Keratinocyte (primary cell): ENCODE data around the gene NR2C1. TPM values are rescaled to one million over a fixed set of nuclear protein-coding genes. Genes with fewer than 3 reads are reported as not detected.
A peak's percentile ranks its signal among the peaks of the same experiment; 100 is the strongest.
"Not testable (repeated sequence)": the region's sequence is repeated elsewhere in the genome, so short reads cannot be mapped to it uniquely, and the experiment has no call there.

ENCODE experiments used
- DNase-seq: peaks from one replicate; pipeline ENCODE4 v3.0.0-alpha.2; 2011; ENCODE audit warnings: low read depth, missing footprints, low spot score
- FAIRE-seq: peaks from 2 replicates; lab custom pipeline; 2011; peaks lifted over from hg19 to GRCh38; lab: Jason Lieb, UNC
- H2AFZ ChIP-seq: 2 replicates; pipeline ENCODE4 v1.6.0; 2012; ENCODE audit warnings: low read length, control low read depth, inconsistent platforms; ENCODE audit not compliant: control insufficient read depth
- H3K27ac ChIP-seq: 2 replicates; pipeline ENCODE4 v1.5.1; 2011; ENCODE audit warnings: low read length; ENCODE audit not compliant: control insufficient read depth, insufficient read depth
- H3K27me3 ChIP-seq: 3 replicates; pipeline ENCODE4 v1.6.0; 2011; ENCODE audit warnings: low read length; ENCODE audit not compliant: control insufficient read depth, insufficient read depth; ENCODE audit errors: extremely low read depth
- H3K36me3 ChIP-seq, 2 experiments: 2 replicates in 1 of 2; 3 replicates in 1 of 2; pipeline ENCODE4 v1.5.1; 2011; ENCODE audit warnings: low read length in 2 of 2, mild to moderate bottlenecking in 1 of 2; ENCODE audit not compliant: control insufficient read depth in 2 of 2, insufficient read depth in 2 of 2; ENCODE audit errors: extremely low read depth in 1 of 2
- H3K4me1 ChIP-seq: 3 replicates; pipeline ENCODE4 v1.5.1; 2011; ENCODE audit warnings: low read length; ENCODE audit not compliant: control insufficient read depth, insufficient read depth; ENCODE audit errors: extremely low read depth
- H3K4me2 ChIP-seq: 3 replicates; pipeline ENCODE4 v1.6.0; 2011; ENCODE audit warnings: low read depth, low read length; ENCODE audit not compliant: control insufficient read depth, insufficient read depth; ENCODE audit errors: extremely low read depth
- H3K4me3 ChIP-seq, 3 experiments: fragments of 200-600 bp in 1 of 3; sonication (generic) in 1 of 3; 2 replicates in 2 of 3; 3 replicates in 1 of 3; pipeline ENCODE4 v1.5.1; 2011 to 2016; ENCODE audit warnings: low read length in 3 of 3, mild to moderate bottlenecking in 3 of 3, control low read depth in 2 of 3, inconsistent platforms in 1 of 3, low read depth in 1 of 3, mixed read lengths in 1 of 3, mixed run types in 1 of 3, moderate library complexity in 1 of 3; ENCODE audit not compliant: control insufficient read depth in 2 of 3, insufficient read depth in 2 of 3; ENCODE audit errors: extremely low read depth in 1 of 3
- H3K79me2 ChIP-seq: 2 replicates; pipeline ENCODE4 v1.6.0; 2012; ENCODE audit warnings: low read length; ENCODE audit not compliant: control insufficient read depth, insufficient read depth
- H3K9ac ChIP-seq: 3 replicates; pipeline ENCODE4 v1.6.0; 2011; ENCODE audit warnings: low read length; ENCODE audit not compliant: control insufficient read depth, insufficient read depth; ENCODE audit errors: extremely low read depth
- H3K9me1 ChIP-seq: 3 replicates; pipeline ENCODE4 v1.6.0; 2011; ENCODE audit warnings: low read length; ENCODE audit not compliant: control insufficient read depth, insufficient read depth; ENCODE audit errors: extremely low read depth
- H3K9me3 ChIP-seq: 2 replicates; pipeline ENCODE4 v1.5.1; 2012; ENCODE audit warnings: low read depth, low read length; ENCODE audit not compliant: control insufficient read depth
- H4K20me1 ChIP-seq: 3 replicates; pipeline ENCODE4 v1.6.0; 2011; ENCODE audit warnings: low read length; ENCODE audit not compliant: control insufficient read depth, insufficient read depth; ENCODE audit errors: extremely low read depth
- EZH2 ChIP-seq: IDR thresholded peaks from one replicate; pipeline ENCODE4 v1.6.1; 2012; ENCODE audit warnings: inconsistent platforms, mild to moderate bottlenecking, low read length, moderate library complexity
- dilution Hi-C: fragments of 300-500 bp; cut with MboI; formaldehyde crosslinking; loops from one replicate; pipeline ENCODE4 v1.7.0; 2020; ENCODE audit warnings: low sequenced_read_pairs; ENCODE audit not compliant: extremely low pct_ligation_motif_present
- polyA plus RNA-seq, 5 experiments: library from polyadenylated mRNA; depleted of rRNA in 3 of 5; stranded (reverse) in 3 of 5; stranded (forward) in 1 of 5; unstranded in 1 of 5; fragments of >200 nt; gene quantifications; 1 replicate in 1 of 5; 2 replicates in 3 of 5; 3 replicates in 1 of 5; pipeline versions ENCODE4 v1.2.1 to v1.2.3, GENCODE V29; 2011 to 2012; ENCODE audit warnings: missing spikeins in 2 of 5, low read depth in 1 of 5, low replicate concordance in 1 of 5
- TF ChIP-seq, protein P1 (sequence below), 3 experiments: IDR thresholded peaks in 1 of 3; conservative IDR thresholded peaks in 1 of 3; optimal IDR thresholded peaks in 1 of 3; 2 replicates in 2 of 3; 3 replicates in 1 of 3; pipeline versions ENCODE3 to v1.5.1; 2011; ENCODE audit warnings: low read length in 3 of 3, mild to moderate bottlenecking in 3 of 3, moderate library complexity in 2 of 3, control low read depth in 1 of 3, inconsistent platforms in 1 of 3; ENCODE audit not compliant: insufficient read depth in 2 of 3; ENCODE audit errors: extremely low read depth in 1 of 3

Gene NR2C1
- polyA plus RNA-seq, 1 donor (not counting 4 experiments of a cell fraction or from before 2014, with no cell fraction given), result 32.0 TPM

DNA sequence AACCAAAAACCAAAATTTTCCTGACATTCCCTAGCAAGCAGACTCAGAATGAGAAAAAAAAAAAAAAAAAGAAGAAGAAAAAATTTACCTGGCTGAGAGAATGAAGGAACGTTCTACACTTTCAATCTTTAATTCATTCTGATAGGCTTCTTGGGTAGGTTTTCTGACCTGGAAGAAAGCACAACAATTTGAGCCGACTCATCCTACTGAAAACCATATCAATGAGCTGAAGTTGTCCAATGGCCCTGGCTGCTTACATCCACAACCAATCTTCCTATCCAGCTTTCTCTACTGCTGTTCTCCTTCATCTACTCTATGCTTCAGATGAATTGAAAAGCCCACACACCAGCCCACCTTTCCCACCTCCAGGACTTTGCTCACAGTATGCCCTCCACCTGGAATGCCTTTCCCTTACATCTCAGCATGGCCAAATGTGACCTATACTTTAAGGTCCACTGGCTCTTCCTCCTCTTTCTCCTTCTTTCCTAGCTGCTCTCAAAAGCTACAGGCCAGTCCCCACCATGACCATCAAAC lies 31.6 kb upstream of the NR2C1 start:
- no peak for DNase-seq

DNA sequence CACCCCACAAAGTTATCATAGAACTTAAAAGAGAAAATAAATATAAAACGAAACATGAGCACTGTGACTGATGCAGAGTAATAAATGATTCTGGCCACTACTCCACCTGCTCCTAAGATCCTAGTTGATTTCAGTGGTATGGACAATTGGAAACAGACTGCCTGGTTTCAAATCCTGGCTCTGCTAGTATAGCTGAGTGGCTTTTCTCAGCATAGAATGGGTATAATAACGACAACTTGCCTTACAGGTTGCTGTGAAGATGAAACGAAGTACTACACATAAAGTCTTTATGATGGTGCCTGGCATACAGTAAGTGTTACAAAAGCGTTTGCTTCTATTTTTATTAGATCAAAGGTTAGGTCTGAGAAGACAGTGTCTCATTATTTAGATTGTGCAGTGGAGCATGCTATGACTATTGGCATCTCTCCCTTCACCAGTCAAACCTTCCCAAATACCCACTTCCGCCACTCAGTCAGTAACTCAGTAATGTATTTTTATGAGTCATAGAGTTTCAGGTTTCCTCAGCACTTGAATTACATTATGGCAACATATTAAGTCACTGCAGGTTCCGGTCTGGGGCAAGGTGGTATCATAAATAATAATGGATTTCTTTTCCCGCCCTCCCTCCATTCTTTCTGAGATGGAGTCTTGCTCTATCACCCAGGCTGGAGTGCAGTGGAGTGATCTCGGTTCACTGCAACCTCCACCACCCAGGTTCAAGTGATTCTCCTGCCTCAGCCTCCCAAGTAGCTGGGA lies 29.7 kb upstream of the NR2C1 start:
- dilution Hi-C loops, result no loop called here
- H3K36me3 ChIP-seq, result peaks cover 32 to 62% of the 10 kb centered on the region in 2 experiments
- H3K27me3 ChIP-seq, result no peaks in the 10 kb centered on the region
- peak overlapping the region; percentile 9 for H3K4me2 ChIP-seq
- H3K9ac ChIP-seq, result peak overlapping the region; percentile 1
- no peaks in the 10 kb centered on the region for H4K20me1 ChIP-seq
- no peaks in the 10 kb centered on the region for H3K9me1 ChIP-seq
- H2AFZ ChIP-seq, result no peak overlapping the region
- FAIRE-seq (peak; percentile 26), DNase-seq (peak; percentile 41)
- no peaks in the 10 kb centered on the region for H3K9me3 ChIP-seq
- TF ChIP-seq EZH2, result no peak
- TF ChIP-seq, protein P1, sequence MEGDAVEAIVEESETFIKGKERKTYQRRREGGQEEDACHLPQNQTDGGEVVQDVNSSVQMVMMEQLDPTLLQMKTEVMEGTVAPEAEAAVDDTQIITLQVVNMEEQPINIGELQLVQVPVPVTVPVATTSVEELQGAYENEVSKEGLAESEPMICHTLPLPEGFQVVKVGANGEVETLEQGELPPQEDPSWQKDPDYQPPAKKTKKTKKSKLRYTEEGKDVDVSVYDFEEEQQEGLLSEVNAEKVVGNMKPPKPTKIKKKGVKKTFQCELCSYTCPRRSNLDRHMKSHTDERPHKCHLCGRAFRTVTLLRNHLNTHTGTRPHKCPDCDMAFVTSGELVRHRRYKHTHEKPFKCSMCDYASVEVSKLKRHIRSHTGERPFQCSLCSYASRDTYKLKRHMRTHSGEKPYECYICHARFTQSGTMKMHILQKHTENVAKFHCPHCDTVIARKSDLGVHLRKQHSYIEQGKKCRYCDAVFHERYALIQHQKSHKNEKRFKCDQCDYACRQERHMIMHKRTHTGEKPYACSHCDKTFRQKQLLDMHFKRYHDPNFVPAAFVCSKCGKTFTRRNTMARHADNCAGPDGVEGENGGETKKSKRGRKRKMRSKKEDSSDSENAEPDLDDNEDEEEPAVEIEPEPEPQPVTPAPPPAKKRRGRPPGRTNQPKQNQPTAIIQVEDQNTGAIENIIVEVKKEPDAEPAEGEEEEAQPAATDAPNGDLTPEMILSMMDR (optimal IDR thresholded peaks at IDR 0.05 in 1 of 3, IDR thresholded peaks at IDR 0.05 in 1 of 3, conservative IDR thresholded peaks at IDR 0.05 in 1 of 3; ENCODE audit: extremely low read depth in 1 of 3, insufficient read depth in 2 of 3, low read length in 3 of 3), result no peak
- H3K27ac ChIP-seq, result peak overlapping the region; percentile 42
- H3K4me1 ChIP-seq, result peaks cover 20% of the 10 kb centered on the region
- H3K4me3 ChIP-seq, result no peak overlapping the region
- H3K79me2 ChIP-seq, result peaks cover 12% of the 10 kb centered on the region

More for the DNA sequence above, 31.6 kb upstream of the NR2C1 start:
- Histone ChIP-seq H3K27ac (peak overlapping the region; percentile 1), H3K79me2 (peaks cover 21% of the 10 kb centered on the region), H4K20me1 (no peaks in the 10 kb centered on the region), H3K9me1 (no peaks in the 10 kb centered on the region), H2AFZ (no peak overlapping the region), H3K4me1 (peaks cover 11% of the 10 kb centered on the region), H3K36me3 (peaks cover 42 to 53% of the 10 kb centered on the region in 2 experiments), H3K9ac (no peak overlapping the region), H3K4me2 (no peak overlapping the region), H3K27me3 (no peaks in the 10 kb centered on the region), H3K9me3 (no peaks in the 10 kb centered on the region), H3K4me3 (no peak overlapping the region)
- TF ChIP-seq, protein P1 (optimal IDR thresholded peaks at IDR 0.05 in 1 of 3, IDR thresholded peaks at IDR 0.05 in 1 of 3, conservative IDR thresholded peaks at IDR 0.05 in 1 of 3; ENCODE audit: extremely low read depth in 1 of 3, insufficient read depth in 2 of 3, low read length in 3 of 3), result no peak
- no peak for TF ChIP-seq EZH2
- no peak for FAIRE-seq
- dilution Hi-C loops, result no loop called here

DNA sequence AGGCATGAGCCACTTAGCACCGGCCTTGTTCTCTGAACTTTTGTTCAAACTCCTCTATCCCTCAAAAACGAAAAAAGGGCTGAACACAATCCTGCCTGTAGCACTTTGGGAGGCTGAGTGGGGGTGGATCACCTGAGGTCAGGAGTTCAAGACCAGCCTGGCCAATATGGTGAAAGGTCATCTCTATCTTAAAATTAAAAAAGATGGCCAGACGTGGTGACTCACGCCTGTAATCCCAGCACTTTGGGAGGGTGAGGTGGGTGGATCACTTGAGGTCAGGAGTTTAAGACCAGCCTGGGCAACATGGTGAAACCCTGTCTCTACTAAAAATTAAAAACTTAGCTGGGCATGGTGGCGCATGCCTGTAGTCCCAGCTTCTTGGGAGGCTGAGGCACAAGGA lies 28.5 kb upstream of the NR2C1 start:
- H3K9me1 ChIP-seq, H3K4me2 ChIP-seq, H4K20me1 ChIP-seq, FAIRE-seq, H3K9me3 ChIP-seq, H3K27me3 ChIP-seq, H3K9ac ChIP-seq, DNase-seq, dilution Hi-C loops, H2AFZ ChIP-seq, H3K4me3 ChIP-seq, H3K27ac ChIP-seq: not testable (repeated sequence)
- Histone ChIP-seq H3K36me3 (peaks cover 28 to 60% of the 10 kb centered on the region in 2 experiments), H3K79me2 (peaks cover 14% of the 10 kb centered on the region), H3K4me1 (peaks cover 21% of the 10 kb centered on the region)
